PFSK-1 (cell line): ENCODE measurements around the gene DGKI.

Experiments
- FOXP2 ChIP-seq: optimal IDR thresholded peaks from 2 replicates; pipeline ENCODE3; 2011; ENCODE audit warnings: borderline replicate concordance, control low read depth, inconsistent platforms; ENCODE audit not compliant: insufficient read depth; ENCODE audit errors: extremely low read length, extremely low read depth
- POLR2AphosphoS5 ChIP-seq: IDR thresholded peaks from 2 replicates; pipeline ENCODE4 v1.6.1; 2012; ENCODE audit warnings: low read depth, mild to moderate bottlenecking, control low read depth, low read length, moderate library complexity
- REST ChIP-seq, 2 experiments: IDR thresholded peaks; 2 replicates each; pipeline versions ENCODE4 v1.6.1 to v1.8.0; 2011 to 2012; ENCODE audit warnings: low read depth in 2 of 2, low read length in 2 of 2, control low read depth in 1 of 2, inconsistent platforms in 1 of 2, mild to moderate bottlenecking in 1 of 2, moderate library complexity in 1 of 2; ENCODE audit not compliant: insufficient read depth in 1 of 2
- SIN3A ChIP-seq: IDR thresholded peaks from 2 replicates; pipeline ENCODE4 v1.6.1; 2012; ENCODE audit warnings: mild to moderate bottlenecking, low read length, moderate library complexity, borderline replicate concordance; ENCODE audit not compliant: insufficient read depth
- TAF1 ChIP-seq: IDR thresholded peaks from 2 replicates; pipeline ENCODE4 v1.6.1; 2012; ENCODE audit warnings: low read length, control low read depth, borderline replicate concordance; ENCODE audit not compliant: insufficient read depth

DGKI gene

GRCh38 chr7:137454767-137455166 is 392.0 kb downstream of the DGKI start:
- TF ChIP-seq SIN3A = no peak
- TF ChIP-seq FOXP2 = no peak
- TF ChIP-seq REST (IDR thresholded peaks at IDR 0.05; ENCODE audit: insufficient read depth in 1 of 2, low read depth in 2 of 2, low read length in 2 of 2) = no peak

- no peak for TF ChIP-seq FOXP2
These were observed 392.5 kb downstream of the DGKI start for GRCh38 chr7:137454246-137454724.

GRCh38 chr7:137453356-137453755 is 393.4 kb downstream of the DGKI start:
- TF ChIP-seq REST (IDR thresholded peaks at IDR 0.05; ENCODE audit: insufficient read depth in 1 of 2, low read depth in 2 of 2, low read length in 2 of 2) (no peak), SIN3A (no peak), FOXP2 (no peak), POLR2AphosphoS5 (no peak), TAF1 (no peak)

- no peak for TF ChIP-seq REST (IDR thresholded peaks at IDR 0.05; ENCODE audit: insufficient read depth in 1 of 2, low read depth in 2 of 2, low read length in 2 of 2)
- no peak for TF ChIP-seq POLR2AphosphoS5
These were observed 397.8 kb downstream of the DGKI start for GRCh38 chr7:137449016-137449415.

GRCh38 chr7:137446025-137446424 is 400.7 kb downstream of the DGKI start:
- TF ChIP-seq REST (IDR thresholded peaks at IDR 0.05; ENCODE audit: insufficient read depth in 1 of 2, low read depth in 2 of 2, low read length in 2 of 2) = no peak
- no peak for TF ChIP-seq POLR2AphosphoS5
- no peak for TF ChIP-seq SIN3A
- TF ChIP-seq TAF1 = no peak
- TF ChIP-seq FOXP2 = no peak

- no peak for TF ChIP-seq REST (IDR thresholded peaks at IDR 0.05; ENCODE audit: insufficient read depth in 1 of 2, low read depth in 2 of 2, low read length in 2 of 2)
- TF ChIP-seq TAF1 = no peak
- no peak for TF ChIP-seq SIN3A
- TF ChIP-seq POLR2AphosphoS5 = no peak
These were observed 401.5 kb downstream of the DGKI start for GRCh38 chr7:137445268-137445667.
